Measurements from ENCODE around the gene HJURP.

HJURP gene

GRCh38 chr2:233815861-233816260, 38.5 kb downstream of the HJURP start:
- DNase-seq (ENCODE audit: low read depth in 3 of 3, low spot score in 1 of 3): no peak

GRCh38 chr2:233814056-233814835, 40.1 kb downstream of the HJURP start:
- no peak for DNase-seq (ENCODE audit: low read depth in 3 of 3, low spot score in 1 of 3)

GRCh38 chr2:233813236-233814055, 40.9 kb downstream of the HJURP start:
- no peak for DNase-seq (ENCODE audit: low read depth in 3 of 3, low spot score in 1 of 3)

- no peak for DNase-seq (ENCODE audit: low read depth in 3 of 3, low spot score in 1 of 3)
Observed at GRCh38 chr2:233811732-233812131, 42.6 kb downstream of the HJURP start.

- no peak for DNase-seq (ENCODE audit: low read depth in 3 of 3, low spot score in 1 of 3)
Observed at GRCh38 chr2:233811087-233811486, 43.2 kb downstream of the HJURP start.

GRCh38 chr2:233810385-233810784, 44.0 kb downstream of the HJURP start:
- DNase-seq (ENCODE audit: low read depth in 3 of 3, low spot score in 1 of 3): no peak

GRCh38 chr2:233807966-233808935, 46.1 kb downstream of the HJURP start:
- DNase-seq (ENCODE audit: low read depth in 3 of 3, low spot score in 1 of 3): no peak

- no peak for DNase-seq (ENCODE audit: low read depth in 3 of 3, low spot score in 1 of 3)
Observed at GRCh38 chr2:233807215-233807865, 47.0 kb downstream of the HJURP start.

- no peak for DNase-seq (ENCODE audit: low read depth in 3 of 3, low spot score in 1 of 3)
Observed at GRCh38 chr2:233803994-233804393, 50.3 kb downstream of the HJURP start.

GRCh38 chr2:233803292-233803911, 50.9 kb downstream of the HJURP start:
- no peak for DNase-seq (ENCODE audit: low read depth in 3 of 3, low spot score in 1 of 3)

GRCh38 chr2:233802132-233802815, 52.1 kb downstream of the HJURP start:
- DNase-seq (ENCODE audit: low read depth in 3 of 3, low spot score in 1 of 3): no peak

- no peak for DNase-seq (ENCODE audit: low read depth in 3 of 3, low spot score in 1 of 3)
Observed at GRCh38 chr2:233801357-233802131, 52.8 kb downstream of the HJURP start.

- no peak for DNase-seq (ENCODE audit: low read depth in 3 of 3, low spot score in 1 of 3)
Observed at GRCh38 chr2:233800208-233800607, 54.1 kb downstream of the HJURP start.

- no peak for DNase-seq (ENCODE audit: low read depth in 3 of 3, low spot score in 1 of 3)
Observed at GRCh38 chr2:233799716-233800115, 54.6 kb downstream of the HJURP start.

- DNase-seq (ENCODE audit: low read depth in 3 of 3, low spot score in 1 of 3): no peak
Observed at GRCh38 chr2:233799087-233799665, 55.2 kb downstream of the HJURP start.

- no peak for DNase-seq (ENCODE audit: low read depth in 3 of 3, low spot score in 1 of 3)
Observed at GRCh38 chr2:233798335-233799086, 55.8 kb downstream of the HJURP start.

GRCh38 chr2:233796254-233796653, 58.1 kb downstream of the HJURP start:
- no peak for DNase-seq (ENCODE audit: low read depth in 3 of 3, low spot score in 1 of 3)

- no peak for DNase-seq (ENCODE audit: low read depth in 3 of 3, low spot score in 1 of 3)
Observed at GRCh38 chr2:233795735-233796171, 58.6 kb downstream of the HJURP start.

All from stimulated activated CD4-positive, alpha-beta T cell treated with anti-CD3 and anti-CD28 coated beads, TNF-alpha, amount 100 ng/mL, for 1 hour (primary cell).